Measurements from ENCODE around the gene TPX2. TPM values are rescaled to one million over a fixed set of nuclear protein-coding genes. Genes with fewer than 3 reads are reported as not detected.

Gene TPX2
- polyA plus RNA-seq, 1 donor (not counting 4 experiments of a cell fraction or from before 2014, with no cell fraction given) = 31.5 TPM

GRCh38 chr20:31759836-31760518 is 20.9 kb downstream of the TPX2 start:
- Histone ChIP-seq H3K4me1 (ENCODE audit: control insufficient read depth, extremely low read depth, insufficient read depth, low read length) (no peaks in the 10 kb centered on the region), H4K20me1 (ENCODE audit: control insufficient read depth, extremely low read depth, insufficient read depth, low read length) (no peaks in the 10 kb centered on the region), H3K9me3 (ENCODE audit: control insufficient read depth, low read depth, low read length) (no peaks in the 10 kb centered on the region), H3K4me3 (ENCODE audit: control insufficient read depth in 2 of 3, extremely low read depth in 1 of 3, insufficient read depth in 2 of 3, low read depth in 1 of 3, low read length in 3 of 3) (no peak overlapping the region), H3K9ac (ENCODE audit: control insufficient read depth, extremely low read depth, insufficient read depth, low read length) (no peak overlapping the region), H3K4me2 (ENCODE audit: control insufficient read depth, extremely low read depth, insufficient read depth, low read depth, low read length) (no peak overlapping the region), H3K36me3 (ENCODE audit: control insufficient read depth in 2 of 2, extremely low read depth in 1 of 2, insufficient read depth in 2 of 2, low read length in 2 of 2) (peaks cover 4 to 13% of the 10 kb centered on the region in 2 experiments), H3K9me1 (ENCODE audit: control insufficient read depth, extremely low read depth, insufficient read depth, low read length) (no peaks in the 10 kb centered on the region), H2AFZ (ENCODE audit: control insufficient read depth, low read length) (no peak overlapping the region), H3K79me2 (ENCODE audit: control insufficient read depth, insufficient read depth, low read length) (peaks cover 44% of the 10 kb centered on the region), H3K27ac (ENCODE audit: control insufficient read depth, insufficient read depth, low read length) (no peak overlapping the region), H3K27me3 (ENCODE audit: control insufficient read depth, extremely low read depth, insufficient read depth, low read length) (no peaks in the 10 kb centered on the region)
- DNase-seq (ENCODE audit: low read depth, low spot score) (no peak), FAIRE-seq (no peak)
- no peak for TF ChIP-seq CTCF (optimal IDR thresholded peaks at IDR 0.05 in 1 of 3, IDR thresholded peaks at IDR 0.05 in 1 of 3, conservative IDR thresholded peaks at IDR 0.05 in 1 of 3; ENCODE audit: extremely low read depth in 1 of 3, insufficient read depth in 2 of 3, low read length in 3 of 3)
- TF ChIP-seq EZH2 (IDR thresholded peaks at IDR 0.05; ENCODE audit: low read length) = no peak
- dilution Hi-C loops (cut with MboI; ENCODE audit: extremely low pct_ligation_motif_present, low sequenced_read_pairs) = no loop called here

DNA sequence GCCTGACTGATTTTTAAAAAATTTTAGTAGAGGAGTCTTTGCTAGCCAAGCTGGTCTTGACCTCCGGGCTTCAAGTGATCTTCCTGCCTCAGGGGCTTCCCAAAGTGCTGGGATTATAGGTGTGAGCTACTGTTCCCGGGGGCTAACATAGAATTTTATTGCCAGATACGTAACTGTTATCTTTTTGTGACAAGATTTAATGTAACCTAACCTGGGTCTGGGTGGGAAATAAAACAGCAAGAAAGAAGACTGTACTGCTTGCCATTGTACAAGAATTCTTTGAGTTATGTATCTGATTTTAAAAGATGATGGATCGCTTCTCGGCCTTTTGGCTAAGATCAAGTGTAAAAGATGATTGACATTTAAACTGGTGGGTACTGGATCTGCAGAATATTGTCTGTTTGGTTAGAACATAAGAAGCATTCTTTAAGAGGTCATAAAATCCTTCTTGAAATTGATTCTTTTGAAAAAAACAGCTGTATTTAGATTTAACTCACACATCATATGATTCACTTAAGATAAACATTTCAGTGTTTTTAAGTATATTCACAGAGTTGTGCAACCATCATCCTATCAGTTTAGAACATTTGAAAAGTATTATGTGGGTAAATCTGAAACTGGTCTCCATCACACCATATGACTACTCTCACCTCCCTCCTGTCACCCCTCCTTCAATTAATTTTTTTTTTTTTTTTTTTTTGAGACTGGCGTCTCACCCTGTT is 21.6 kb downstream of the TPX2 start:
- Histone ChIP-seq H3K4me2 (ENCODE audit: control insufficient read depth, extremely low read depth, insufficient read depth, low read depth, low read length) (no peak overlapping the region), H3K4me1 (ENCODE audit: control insufficient read depth, extremely low read depth, insufficient read depth, low read length) (no peaks in the 10 kb centered on the region), H3K4me3 (ENCODE audit: control insufficient read depth in 2 of 3, extremely low read depth in 1 of 3, insufficient read depth in 2 of 3, low read depth in 1 of 3, low read length in 3 of 3) (no peak overlapping the region), H2AFZ (ENCODE audit: control insufficient read depth, low read length) (no peak overlapping the region), H3K9me1 (ENCODE audit: control insufficient read depth, extremely low read depth, insufficient read depth, low read length) (no peaks in the 10 kb centered on the region), H3K36me3 (ENCODE audit: control insufficient read depth in 2 of 2, extremely low read depth in 1 of 2, insufficient read depth in 2 of 2, low read length in 2 of 2) (peaks cover 4 to 13% of the 10 kb centered on the region in 2 experiments), H3K79me2 (ENCODE audit: control insufficient read depth, insufficient read depth, low read length) (peaks cover 39% of the 10 kb centered on the region), H3K27me3 (ENCODE audit: control insufficient read depth, extremely low read depth, insufficient read depth, low read length) (no peaks in the 10 kb centered on the region), H4K20me1 (ENCODE audit: control insufficient read depth, extremely low read depth, insufficient read depth, low read length) (no peaks in the 10 kb centered on the region), H3K9ac (ENCODE audit: control insufficient read depth, extremely low read depth, insufficient read depth, low read length) (no peak overlapping the region), H3K27ac (ENCODE audit: control insufficient read depth, insufficient read depth, low read length) (no peak overlapping the region), H3K9me3 (ENCODE audit: control insufficient read depth, low read depth, low read length) (no peaks in the 10 kb centered on the region)
- dilution Hi-C loops (cut with MboI; ENCODE audit: extremely low pct_ligation_motif_present, low sequenced_read_pairs) = no loop called here
- no peak for FAIRE-seq
- no peak for DNase-seq (ENCODE audit: low read depth, low spot score)
- TF ChIP-seq CTCF (optimal IDR thresholded peaks at IDR 0.05 in 1 of 3, IDR thresholded peaks at IDR 0.05 in 1 of 3, conservative IDR thresholded peaks at IDR 0.05 in 1 of 3; ENCODE audit: extremely low read depth in 1 of 3, insufficient read depth in 2 of 3, low read length in 3 of 3) (no peak), EZH2 (IDR thresholded peaks at IDR 0.05; ENCODE audit: low read length) (no peak)

Measured in keratinocyte (primary cell).